ENCODE results near the gene ZNF641.

The ZNF641 gene

DNA sequence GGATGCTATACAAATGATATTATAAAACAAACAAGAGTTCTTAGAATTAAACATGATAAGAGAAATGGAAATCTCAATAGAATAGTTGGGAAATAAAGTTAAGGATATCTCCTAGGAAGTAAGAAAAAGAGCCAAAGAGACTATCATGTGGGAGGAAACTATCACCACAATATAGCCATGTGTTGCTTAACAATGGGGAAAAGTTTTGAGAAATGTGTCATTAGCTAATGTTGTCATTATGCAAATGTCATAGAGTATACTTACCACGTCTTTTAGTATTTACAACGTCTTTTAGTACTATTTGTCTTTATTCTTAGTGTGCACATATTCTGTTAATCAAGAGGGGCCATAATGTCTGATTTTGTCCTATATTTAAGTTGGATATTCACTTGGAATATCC, 58.7 kb downstream of the ZNF641 start:
- TF ChIP-seq EZH2 (IDR thresholded peaks at IDR 0.05) = no peak
- TF ChIP-seq FOXP2 (optimal IDR thresholded peaks at IDR 0.05; ENCODE audit: control extremely low read depth, extremely low read length, insufficient read depth) = no peak
- no peak for TF ChIP-seq POLR2AphosphoS5 (IDR thresholded peaks at IDR 0.05; ENCODE audit: borderline replicate concordance, low read depth, low read length)
- Histone ChIP-seq H3K9ac (ENCODE audit: insufficient read length) (no peak overlapping the region), H3K4me3 (no peak overlapping the region), H3K27ac (no peak overlapping the region), H3K9me3 (ENCODE audit: low read depth, low read length) (no peaks in the 10 kb centered on the region), H3K36me3 (ENCODE audit: insufficient read depth, low read length) (no peaks in the 10 kb centered on the region)
- DNase-seq (ENCODE audit: low read depth, low spot score) = no peak

DNA sequence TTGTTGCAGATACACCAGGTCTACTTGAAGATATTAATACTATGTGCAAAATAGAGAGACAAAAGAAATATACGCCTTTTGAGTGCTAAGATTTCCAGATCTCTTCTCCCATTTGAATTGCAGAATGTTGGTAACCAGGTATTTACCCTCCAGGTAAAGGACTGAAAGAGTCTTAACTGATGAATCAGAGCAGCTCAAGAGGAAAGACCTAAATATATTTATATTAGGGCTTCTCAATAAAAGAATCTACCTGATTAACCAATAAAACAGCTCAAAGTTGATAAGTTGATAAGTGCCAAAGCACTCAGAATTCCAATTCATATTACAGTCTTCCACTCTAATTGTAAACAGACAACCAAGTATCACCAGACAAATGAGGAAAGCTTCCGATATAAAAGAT, 59.2 kb downstream of the ZNF641 start:
- H3K9ac ChIP-seq (ENCODE audit: insufficient read length) = no peak overlapping the region
- DNase-seq (ENCODE audit: low read depth, low spot score) = no peak
- no peaks in the 10 kb centered on the region for H3K36me3 ChIP-seq (ENCODE audit: insufficient read depth, low read length)
- H3K4me3 ChIP-seq = no peak overlapping the region
- no peaks in the 10 kb centered on the region for H3K9me3 ChIP-seq (ENCODE audit: low read depth, low read length)
- TF ChIP-seq FOXP2 (optimal IDR thresholded peaks at IDR 0.05; ENCODE audit: control extremely low read depth, extremely low read length, insufficient read depth) = no peak
- TF ChIP-seq EZH2 (IDR thresholded peaks at IDR 0.05) = no peak
- no peak for TF ChIP-seq POLR2AphosphoS5 (IDR thresholded peaks at IDR 0.05; ENCODE audit: borderline replicate concordance, low read depth, low read length)
- H3K27ac ChIP-seq = no peak overlapping the region

DNA sequence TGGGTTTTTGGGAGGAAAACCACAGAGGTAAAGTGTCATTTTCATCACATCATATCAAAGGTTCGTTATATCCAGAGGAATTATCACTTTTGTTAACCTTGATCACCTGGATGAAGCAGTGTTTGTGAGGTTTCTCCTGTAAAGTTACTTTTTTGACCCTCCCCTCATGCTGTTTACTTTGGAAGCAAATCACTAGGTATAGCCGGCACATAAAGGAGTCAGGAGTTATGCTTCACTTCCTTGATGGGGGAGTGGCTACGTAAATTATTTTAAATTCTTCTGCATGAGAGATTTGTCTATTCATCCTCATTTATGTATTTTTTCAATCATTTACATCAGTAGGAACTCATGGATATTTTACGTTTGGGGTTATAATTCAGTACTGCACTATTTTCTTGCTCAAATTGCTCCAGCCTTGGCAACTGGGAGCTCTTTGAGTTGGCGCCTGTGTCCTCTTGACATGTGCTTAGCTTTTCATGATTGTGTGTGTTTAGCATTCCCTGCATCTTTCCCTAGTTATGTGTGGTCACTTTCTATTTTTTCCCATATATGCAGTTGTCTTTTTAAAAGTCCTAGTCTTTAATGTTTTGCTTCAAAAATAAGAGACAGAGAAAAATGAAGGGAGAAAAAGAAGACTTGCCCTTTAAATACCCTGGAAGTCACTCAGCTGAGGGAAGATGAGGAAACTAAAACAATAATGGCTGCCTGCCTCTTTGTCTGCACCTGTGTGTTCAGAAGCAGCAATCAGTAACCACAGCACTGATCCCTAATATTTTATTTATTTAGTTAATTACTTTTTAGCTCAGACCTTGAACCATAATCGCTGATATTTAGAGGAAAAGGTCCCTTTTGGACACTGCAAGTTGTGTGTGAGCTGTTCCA, 62.1 kb downstream of the ZNF641 start:
- no peak for DNase-seq (ENCODE audit: low read depth, low spot score)
- TF ChIP-seq FOXP2 (optimal IDR thresholded peaks at IDR 0.05; ENCODE audit: control extremely low read depth, extremely low read length, insufficient read depth) = no peak
- Histone ChIP-seq H3K36me3 (ENCODE audit: insufficient read depth, low read length) (no peaks in the 10 kb centered on the region), H3K9me3 (ENCODE audit: low read depth, low read length) (no peaks in the 10 kb centered on the region), H3K27ac (no peak overlapping the region), H3K9ac (ENCODE audit: insufficient read length) (no peak overlapping the region), H3K4me3 (no peak overlapping the region)
